ENCODE measurements around the gene AACS. TPM values are rescaled to one million over a fixed set of nuclear protein-coding genes. Genes with fewer than 3 reads are reported as not detected.
"Not testable (repeated sequence)": the region's sequence is repeated elsewhere in the genome, so short reads cannot be mapped to it uniquely, and the experiment has no call there.

The AACS gene
- total RNA-seq, 1 donor from 2014 or later: 21.7 TPM

- peaks cover 8% of the 10 kb centered on the region for H3K4me1 ChIP-seq
- no peak overlapping the region for H3K4me3 ChIP-seq
- TF ChIP-seq CTCF (IDR thresholded peaks at IDR 0.05): no peak
- no peak overlapping the region for H3K27ac ChIP-seq
- DNase-seq: no peak
- H3K9me3 ChIP-seq: no peaks in the 10 kb centered on the region
- peaks cover 17% of the 10 kb centered on the region for H3K36me3 ChIP-seq
- no peaks in the 10 kb centered on the region for H3K27me3 ChIP-seq (ENCODE audit: low read depth)
- intact Hi-C loops (cut with DNase I): no loop called here
- ATAC-seq: no peak
These were observed 35.6 kb downstream of the AACS start for GRCh38 chr12:125100551-125101434.

GRCh38 chr12:125104982-125105381, 39.7 kb downstream of the AACS start:
- peaks cover 52% of the 10 kb centered on the region for H3K36me3 ChIP-seq
- ATAC-seq (no peak), DNase-seq (no peak)
- no peak overlapping the region for H3K27ac ChIP-seq
- H3K4me1 ChIP-seq: no peaks in the 10 kb centered on the region
- TF ChIP-seq CTCF (IDR thresholded peaks at IDR 0.05): no peak
- H3K4me3 ChIP-seq: no peak overlapping the region
- intact Hi-C loops (cut with DNase I): no loop called here
- no peaks in the 10 kb centered on the region for H3K27me3 ChIP-seq (ENCODE audit: low read depth)
- H3K9me3 ChIP-seq: no peaks in the 10 kb centered on the region

- DNase-seq: no peak
- Histone ChIP-seq H3K4me3 (no peak overlapping the region), H3K4me1 (no peaks in the 10 kb centered on the region), H3K27me3 (ENCODE audit: low read depth) (no peaks in the 10 kb centered on the region), H3K9me3 (no peaks in the 10 kb centered on the region), H3K36me3 (peaks cover 52% of the 10 kb centered on the region), H3K27ac (no peak overlapping the region)
- no peak for TF ChIP-seq CTCF (IDR thresholded peaks at IDR 0.05)
- intact Hi-C loops (cut with DNase I): no loop called here
- ATAC-seq: no peak
These were observed 40.4 kb downstream of the AACS start for GRCh38 chr12:125105600-125105999.

- ATAC-seq (no peak), DNase-seq (no peak)
- Histone ChIP-seq H3K27ac (no peak overlapping the region), H3K9me3 (no peaks in the 10 kb centered on the region), H3K4me1 (no peaks in the 10 kb centered on the region), H3K36me3 (peaks cover 55% of the 10 kb centered on the region), H3K4me3 (no peak overlapping the region), H3K27me3 (ENCODE audit: low read depth) (no peaks in the 10 kb centered on the region)
- no peak for TF ChIP-seq CTCF (IDR thresholded peaks at IDR 0.05)
- intact Hi-C loops (cut with DNase I): no loop called here
These were observed 45.6 kb downstream of the AACS start for GRCh38 chr12:125110641-125111360.

GRCh38 chr12:125111403-125111802, 46.2 kb downstream of the AACS start:
- no peak for DNase-seq
- peaks cover 59% of the 10 kb centered on the region for H3K36me3 ChIP-seq

GRCh38 chr12:125112614-125113013, 47.4 kb downstream of the AACS start:
- H3K4me1 ChIP-seq; DNase-seq; ATAC-seq; H3K9me3 ChIP-seq; intact Hi-C loops (cut with DNase I); H3K27ac ChIP-seq; H3K4me3 ChIP-seq; H3K27me3 ChIP-seq (ENCODE audit: low read depth): not testable (repeated sequence)
- H3K36me3 ChIP-seq: peaks cover 47% of the 10 kb centered on the region

More at GRCh38 chr12:125111403-125111802, 46.2 kb downstream of the AACS start:
- Histone ChIP-seq H3K4me1 (no peaks in the 10 kb centered on the region), H3K9me3 (no peaks in the 10 kb centered on the region), H3K4me3 (no peak overlapping the region), H3K27me3 (ENCODE audit: low read depth) (no peaks in the 10 kb centered on the region), H3K27ac (no peak overlapping the region)
- intact Hi-C loops (cut with DNase I): no loop called here
- TF ChIP-seq CTCF (IDR thresholded peaks at IDR 0.05): no peak
- no peak for ATAC-seq
